Measurements from ENCODE around the gene PDE11A.
"Not testable (repeated sequence)": the region's sequence is repeated elsewhere in the genome, so short reads cannot be mapped to it uniquely, and the experiment has no call there.

Gene PDE11A

GRCh38 chr2:178008636-178009289, 63.8 kb downstream of the PDE11A start:
- no peak for DNase-seq

DNA sequence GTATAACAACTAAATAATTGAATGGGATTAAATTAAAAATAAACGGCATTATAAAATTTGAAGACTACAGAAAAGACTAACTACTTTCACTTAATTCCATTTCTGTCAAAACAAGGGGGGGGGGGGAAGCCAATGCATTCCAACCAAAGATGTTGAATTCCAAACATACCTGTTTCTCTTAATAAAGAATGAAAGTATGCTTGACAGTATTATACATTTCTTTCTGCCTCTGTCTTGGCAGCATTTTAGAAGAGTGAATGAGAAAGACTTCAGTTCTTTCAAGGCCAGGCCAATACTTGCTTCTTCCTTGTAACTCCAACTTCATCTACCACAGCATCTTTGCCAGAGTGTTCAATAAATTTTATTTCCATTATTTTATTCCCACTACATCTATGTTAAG, 65.9 kb downstream of the PDE11A start:
- DNase-seq = no peak

- DNase-seq = no peak
Observed at GRCh38 chr2:178005756-178006155, 66.8 kb downstream of the PDE11A start.

- no peak for DNase-seq
Observed at GRCh38 chr2:178002038-178002437, 70.5 kb downstream of the PDE11A start.

DNA sequence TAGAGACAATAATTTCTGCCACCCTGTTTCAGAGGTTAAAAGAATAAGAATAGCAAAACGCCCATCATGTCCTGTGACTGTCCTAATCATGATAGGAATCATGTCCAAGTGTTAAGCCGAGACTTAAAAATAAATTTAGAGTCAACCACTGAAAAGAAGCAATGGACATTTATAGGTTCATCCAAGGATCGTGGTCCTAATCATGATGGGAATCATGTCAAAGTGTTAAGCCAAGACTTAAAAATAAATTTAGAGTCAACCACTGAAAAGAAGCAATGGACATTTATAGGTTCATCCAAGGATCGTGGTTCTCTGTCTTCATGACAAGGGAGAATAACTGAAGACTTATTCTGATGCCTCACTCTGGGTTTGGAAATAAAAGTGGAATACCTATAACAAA, 73.6 kb downstream of the PDE11A start:
- no peak for DNase-seq

GRCh38 chr2:177998006-177998405, 74.6 kb downstream of the PDE11A start:
- DNase-seq = no peak

DNA sequence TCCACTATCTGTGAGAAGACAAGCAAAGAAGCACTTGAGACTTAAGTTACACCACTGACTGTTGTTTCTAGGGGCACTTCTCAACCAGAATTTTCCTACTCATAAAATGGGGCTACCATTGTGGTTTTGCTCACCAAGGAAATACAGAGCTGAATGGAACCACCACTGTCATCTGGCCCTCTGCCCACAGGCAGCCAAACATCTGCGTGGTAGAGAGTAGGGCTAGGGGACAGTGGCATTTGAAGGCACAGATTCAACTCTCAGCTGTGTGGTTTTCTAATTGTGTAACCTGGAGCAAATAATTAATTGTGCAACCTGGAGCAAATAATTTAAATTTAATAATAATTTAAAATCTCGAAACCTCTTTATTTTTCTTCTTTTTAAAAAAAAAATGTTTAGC, 79.6 kb downstream of the PDE11A start:
- DNase-seq = no peak

- no peak for DNase-seq
Observed at GRCh38 chr2:177989029-177989885, 83.3 kb downstream of the PDE11A start.

- DNase-seq = no peak
Observed at GRCh38 chr2:177984749-177985148, 87.8 kb downstream of the PDE11A start.

GRCh38 chr2:177983183-177983788, 89.3 kb downstream of the PDE11A start:
- peak; percentile 37 for DNase-seq

GRCh38 chr2:177972782-177973181, 99.8 kb downstream of the PDE11A start:
- no peak for DNase-seq

DNA sequence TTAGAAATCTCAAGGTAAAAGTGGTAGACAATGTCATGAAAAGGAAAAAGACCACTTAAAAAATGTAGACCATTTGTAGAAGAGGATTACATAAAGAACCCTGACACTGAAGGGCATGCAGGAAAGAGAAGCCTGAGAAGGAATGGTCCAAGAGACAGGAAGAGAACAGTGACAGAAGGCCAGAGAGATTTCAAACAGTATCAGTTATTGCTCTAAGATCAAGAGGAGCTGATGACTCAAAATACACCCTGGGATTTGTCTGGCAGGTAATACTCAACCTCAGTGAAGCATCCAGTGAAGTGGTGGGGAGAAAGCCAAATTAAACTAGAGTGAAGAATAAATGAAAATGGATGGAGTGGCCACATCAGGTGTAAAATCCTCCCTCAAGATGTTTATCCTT, 100.5 kb downstream of the PDE11A start:
- no peak for DNase-seq

- peak; percentile 0 for DNase-seq
Observed at GRCh38 chr2:177970670-177971454, 101.7 kb downstream of the PDE11A start.

GRCh38 chr2:177964892-177965291, 107.7 kb downstream of the PDE11A start:
- DNase-seq = no peak

GRCh38 chr2:177952151-177952550, 120.4 kb downstream of the PDE11A start:
- no peak for DNase-seq

- not testable (repeated sequence) for DNase-seq
Observed at GRCh38 chr2:177947598-177947997, 125.0 kb downstream of the PDE11A start.

GRCh38 chr2:177944530-177944929, 128.0 kb downstream of the PDE11A start:
- not testable (repeated sequence) for DNase-seq

DNA sequence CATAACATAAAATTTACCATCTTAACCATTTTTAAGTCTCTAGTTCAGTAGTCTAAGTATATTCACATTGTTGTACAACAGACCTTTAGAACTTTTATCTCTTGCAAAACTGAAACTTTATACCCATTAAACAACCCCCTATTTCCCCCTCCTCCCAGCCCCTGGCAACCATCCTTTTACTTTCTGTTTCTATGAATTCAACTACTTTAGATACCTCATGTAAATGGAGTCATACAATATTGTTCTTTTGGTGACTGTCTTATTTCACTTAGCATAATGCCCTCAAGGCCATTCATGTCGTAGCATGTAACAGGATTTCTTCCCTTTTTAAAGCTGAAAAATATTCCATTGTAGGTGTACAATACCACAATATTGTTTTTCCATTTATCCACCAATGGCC, 129.8 kb downstream of the PDE11A start:
- no peak for DNase-seq

GRCh38 chr2:177939211-177939610, 133.4 kb downstream of the PDE11A start:
- no peak for DNase-seq

- no peak for DNase-seq
Observed at GRCh38 chr2:177930916-177931315, 141.7 kb downstream of the PDE11A start.

- no peak for DNase-seq
Observed at GRCh38 chr2:177929662-177930522, 142.7 kb downstream of the PDE11A start.

DNA sequence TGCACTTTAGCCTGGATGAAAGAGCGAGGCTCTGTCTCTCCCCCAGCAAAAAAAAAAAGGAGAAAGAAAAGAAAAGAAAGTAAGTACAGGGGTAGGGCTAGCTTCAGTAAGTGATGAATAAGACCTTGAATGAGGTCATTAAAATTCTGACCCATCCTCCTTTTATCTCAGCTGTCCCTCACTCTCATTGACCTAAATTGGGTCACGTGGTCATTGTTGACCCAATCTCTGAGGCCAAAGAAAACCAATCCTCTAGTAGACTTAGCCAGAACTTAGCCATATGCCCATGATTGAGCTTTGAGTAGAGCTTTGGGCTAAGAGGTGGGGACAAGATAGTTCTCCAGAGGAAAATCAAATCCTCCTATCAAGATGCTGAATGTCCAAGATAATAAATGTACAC, 149.3 kb downstream of the PDE11A start:
- no peak for DNase-seq
